HG03342 (cell line): Measurements from ENCODE around the gene TMEM37.

Source experiments
- ATAC-seq: cut with Tn5 transposase; IDR thresholded peaks from one replicate; pipeline ENCODE4 v1.9.1; 2021; ENCODE audit warnings: mild to moderate bottlenecking, moderate library complexity; ENCODE audit not compliant: unreplicated experiment

Gene TMEM37

DNA sequence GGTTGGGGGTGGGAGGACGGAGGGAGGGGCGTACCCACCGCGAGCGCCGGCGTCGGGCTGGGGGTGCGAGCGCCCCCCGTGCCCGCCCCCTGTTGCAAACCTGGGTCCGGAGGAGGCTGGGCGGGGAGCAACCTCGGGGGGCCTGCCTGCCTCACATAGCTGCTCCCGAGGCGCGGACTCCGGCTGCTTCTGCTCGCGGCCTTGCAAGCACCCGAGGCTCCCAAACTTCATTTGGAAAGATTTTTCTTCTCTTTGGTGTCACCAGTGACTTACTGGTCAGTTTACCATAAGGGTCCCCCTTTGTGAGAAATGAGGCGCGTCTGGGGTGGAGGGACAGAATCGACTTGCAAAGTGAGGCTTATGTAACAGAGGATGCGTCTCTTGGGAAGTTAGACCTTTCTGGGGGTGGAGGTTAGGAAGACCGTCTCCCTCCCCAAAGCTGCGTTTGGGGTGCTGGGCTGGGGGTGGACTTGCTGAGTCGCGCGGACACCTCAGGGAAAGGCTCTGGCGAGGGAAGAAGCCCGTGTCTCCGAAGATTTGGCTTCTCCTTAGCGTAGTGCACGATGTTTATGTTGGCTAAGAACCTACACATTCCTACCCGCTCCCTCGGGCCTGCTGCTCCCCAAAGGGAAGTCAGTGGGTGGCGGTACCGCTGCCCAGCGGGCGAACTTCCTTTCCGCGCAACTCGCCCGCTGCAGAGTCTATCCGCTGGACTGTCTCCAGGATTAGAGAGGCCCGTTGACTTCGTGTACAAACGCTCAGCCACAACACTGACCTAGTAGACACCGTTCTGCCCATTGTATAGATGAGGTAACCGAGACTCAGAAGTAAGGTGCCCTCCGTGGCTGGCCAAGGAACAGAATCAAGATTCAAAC, 559 bp downstream of the TMEM37 start:
- ATAC-seq, result peak; percentile 6

DNA sequence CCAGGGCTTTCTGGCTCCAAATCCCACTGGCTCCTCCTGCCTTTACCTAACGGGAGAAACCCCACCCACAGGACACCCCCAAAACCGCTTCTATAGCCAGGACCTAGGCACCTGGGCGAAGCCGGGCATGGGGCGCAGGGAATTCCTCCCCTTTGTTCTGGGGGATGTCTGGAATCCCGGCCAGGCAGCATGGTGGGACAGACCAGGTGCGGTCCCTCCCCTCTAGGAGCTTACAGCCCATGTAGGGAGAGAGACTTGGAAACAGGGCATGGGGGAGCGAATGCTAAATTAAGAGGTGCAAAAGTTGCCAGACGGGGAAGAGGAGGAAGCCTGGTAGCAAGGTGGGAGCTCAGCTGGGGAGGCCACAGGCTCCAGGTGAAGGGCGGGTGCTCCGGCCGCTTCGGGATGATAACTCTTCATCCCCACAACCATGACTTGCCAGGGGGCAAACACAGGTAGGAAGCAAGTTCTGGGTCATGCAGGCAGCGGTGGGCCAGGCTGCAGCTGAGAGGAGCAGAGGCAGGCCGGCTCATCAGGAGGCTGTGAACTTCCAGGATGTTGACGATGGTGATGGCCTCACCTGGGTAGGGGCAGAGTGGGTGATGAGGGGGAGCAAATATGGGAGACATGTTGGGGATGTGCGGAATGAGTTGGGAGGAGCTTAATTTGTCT, 1.3 kb downstream of the TMEM37 start:
- no peak for ATAC-seq

DNA sequence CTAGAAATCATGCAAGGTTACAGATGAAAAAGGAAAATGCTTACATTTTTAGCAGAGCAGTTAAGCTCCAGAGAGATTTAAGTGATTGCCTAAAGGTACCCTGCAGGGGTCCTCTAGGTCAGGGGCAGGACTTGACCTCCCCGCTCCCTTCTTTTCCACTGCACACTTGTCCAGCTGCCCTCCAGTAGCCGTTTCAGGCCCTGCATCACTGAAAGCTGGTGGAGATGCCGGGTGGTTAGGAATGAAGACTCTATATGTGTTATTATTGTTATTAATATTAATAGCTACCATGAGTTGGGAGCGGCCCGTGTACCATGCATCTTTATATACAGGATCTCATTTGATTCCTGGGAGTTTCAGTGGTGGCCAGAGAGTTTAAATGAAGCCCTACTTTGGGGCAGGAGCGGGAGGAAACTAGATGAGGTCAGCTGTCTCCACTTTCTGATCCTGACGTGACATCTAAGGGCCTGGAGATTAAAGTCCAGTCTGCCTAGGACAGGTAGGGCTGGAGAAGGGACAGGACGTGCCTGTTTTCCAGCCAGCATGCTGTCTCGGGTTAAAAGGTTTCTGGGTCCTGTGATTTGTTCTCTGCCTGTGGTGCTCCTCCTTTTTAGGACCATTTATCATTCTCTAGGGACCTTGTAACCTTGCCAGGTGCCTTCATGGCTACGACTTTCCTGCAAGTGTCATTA, 2.1 kb downstream of the TMEM37 start:
- ATAC-seq, result no peak

- no peak for ATAC-seq
Observed at GRCh38 chr2:119434664-119435063, 3.0 kb downstream of the TMEM37 start.

- no peak for ATAC-seq
Observed at GRCh38 chr2:119435081-119435952, 3.7 kb downstream of the TMEM37 start.

DNA sequence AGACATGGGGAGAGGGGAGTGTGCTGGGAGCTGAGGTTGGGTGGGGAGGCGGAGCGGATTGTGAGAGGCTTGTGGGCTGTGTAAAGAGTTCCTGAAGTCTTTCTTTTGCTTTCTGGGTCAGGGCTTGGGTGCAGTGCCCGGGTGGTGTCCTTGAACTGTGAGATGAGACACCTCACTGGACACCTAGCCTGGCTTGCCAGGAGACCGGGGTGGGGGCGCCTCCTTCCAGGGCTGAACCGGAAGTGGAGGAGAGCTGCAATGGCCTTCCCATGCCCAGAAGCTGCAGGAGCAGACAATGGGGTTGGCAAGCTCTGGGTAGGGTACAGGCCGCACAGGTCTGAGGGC, 4.3 kb downstream of the TMEM37 start:
- ATAC-seq, result no peak

- no peak for ATAC-seq
Observed at GRCh38 chr2:119436993-119437772, 5.5 kb downstream of the TMEM37 start.

DNA sequence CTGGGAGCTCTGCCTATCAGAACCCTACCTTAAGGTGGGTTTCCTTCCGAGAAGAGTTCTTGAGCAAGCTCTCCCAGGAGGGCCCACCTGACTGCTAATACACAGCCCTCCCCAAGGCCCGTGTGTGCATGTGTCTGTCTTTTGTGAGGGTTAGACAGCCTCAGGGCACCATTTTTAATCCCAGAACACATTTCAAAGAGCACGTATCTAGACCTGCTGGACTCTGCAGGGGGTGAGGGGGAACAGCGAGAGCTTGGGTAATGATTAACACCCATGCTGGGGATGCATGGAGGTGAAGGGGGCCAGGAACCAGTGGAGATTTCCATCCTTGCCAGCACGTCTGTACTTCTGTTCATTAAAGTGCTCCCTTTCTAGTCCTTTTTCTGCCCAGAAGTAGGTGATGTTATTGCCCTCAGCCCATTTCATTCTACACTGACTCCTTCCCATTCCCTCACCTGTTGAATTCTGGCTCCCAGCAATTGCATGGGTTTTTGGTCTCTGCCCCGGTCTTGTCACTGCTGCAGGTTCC, 6.5 kb downstream of the TMEM37 start:
- ATAC-seq, result no peak

- no peak for ATAC-seq
Observed at GRCh38 chr2:119438726-119439284, 7.2 kb downstream of the TMEM37 start.

- ATAC-seq, result no peak
Observed at GRCh38 chr2:119439574-119440500, 8.2 kb downstream of the TMEM37 start.

GRCh38 chr2:119440501-119440870, 8.8 kb downstream of the TMEM37 start:
- ATAC-seq, result no peak

DNA sequence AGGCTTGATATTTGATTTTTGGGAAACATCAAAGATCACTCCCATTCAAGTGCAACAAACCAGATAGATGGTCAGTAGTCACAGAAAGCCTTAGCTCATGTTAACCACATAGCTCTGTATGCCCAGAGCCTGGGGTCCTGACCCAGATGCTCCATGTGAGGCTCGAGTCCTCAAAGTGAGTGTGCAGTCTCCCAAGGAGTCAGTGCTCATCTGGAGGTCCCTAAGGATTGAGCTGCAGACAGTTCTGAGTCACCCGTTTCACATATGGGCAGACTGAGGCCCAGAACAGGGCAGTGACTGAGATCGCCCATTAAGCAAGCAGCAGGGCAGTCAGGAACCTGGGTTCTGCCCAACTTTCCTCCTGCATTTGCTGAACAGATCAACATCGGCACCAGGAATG, 9.2 kb downstream of the TMEM37 start:
- no peak for ATAC-seq

DNA sequence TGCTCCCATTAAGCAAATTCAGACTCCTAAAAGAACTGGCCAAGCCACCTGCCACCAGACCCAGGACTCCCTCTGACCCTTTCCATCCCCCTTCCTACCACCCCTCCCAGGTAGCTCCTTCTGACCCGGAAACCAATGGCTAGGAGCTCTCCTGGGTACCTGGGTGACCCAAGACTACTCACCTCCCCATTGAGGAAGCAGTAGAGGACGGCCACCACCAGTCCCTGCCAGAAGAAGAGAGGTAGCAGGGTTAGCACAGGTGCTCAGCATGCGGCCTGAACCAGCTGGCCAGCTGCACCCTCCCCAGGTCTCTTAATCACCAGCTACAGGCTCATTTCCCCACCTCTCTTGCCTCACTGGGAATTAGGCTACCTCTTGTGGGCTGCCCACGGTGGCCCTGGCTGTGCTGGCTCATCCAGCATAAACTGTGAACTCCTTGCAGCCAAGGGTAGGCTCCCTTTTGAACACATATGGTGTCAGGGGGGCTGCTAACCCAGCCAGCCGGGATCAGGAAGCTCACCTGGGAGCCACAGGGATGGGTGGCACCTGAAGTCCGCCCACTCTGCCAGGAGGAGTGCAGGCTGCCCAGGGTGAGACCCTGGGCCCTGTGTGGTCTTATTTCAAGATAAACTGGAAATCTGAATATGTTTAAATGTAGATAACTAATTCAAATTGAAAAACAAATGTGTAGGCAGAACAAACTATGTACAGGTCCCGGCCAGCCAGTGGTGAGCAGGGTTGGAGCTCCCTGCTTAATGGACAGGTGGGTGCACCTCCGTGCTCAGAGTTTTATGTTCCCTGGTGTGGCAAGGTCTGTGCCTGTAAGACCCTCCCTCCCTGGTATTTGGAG, 9.9 kb downstream of the TMEM37 start:
- no peak for ATAC-seq

- no peak for ATAC-seq
Observed at GRCh38 chr2:119442226-119442619, 10.6 kb downstream of the TMEM37 start.

GRCh38 chr2:119442850-119443249, 11.2 kb downstream of the TMEM37 start:
- no peak for ATAC-seq

- no peak for ATAC-seq
Observed at GRCh38 chr2:119446037-119446436, 14.4 kb downstream of the TMEM37 start.

DNA sequence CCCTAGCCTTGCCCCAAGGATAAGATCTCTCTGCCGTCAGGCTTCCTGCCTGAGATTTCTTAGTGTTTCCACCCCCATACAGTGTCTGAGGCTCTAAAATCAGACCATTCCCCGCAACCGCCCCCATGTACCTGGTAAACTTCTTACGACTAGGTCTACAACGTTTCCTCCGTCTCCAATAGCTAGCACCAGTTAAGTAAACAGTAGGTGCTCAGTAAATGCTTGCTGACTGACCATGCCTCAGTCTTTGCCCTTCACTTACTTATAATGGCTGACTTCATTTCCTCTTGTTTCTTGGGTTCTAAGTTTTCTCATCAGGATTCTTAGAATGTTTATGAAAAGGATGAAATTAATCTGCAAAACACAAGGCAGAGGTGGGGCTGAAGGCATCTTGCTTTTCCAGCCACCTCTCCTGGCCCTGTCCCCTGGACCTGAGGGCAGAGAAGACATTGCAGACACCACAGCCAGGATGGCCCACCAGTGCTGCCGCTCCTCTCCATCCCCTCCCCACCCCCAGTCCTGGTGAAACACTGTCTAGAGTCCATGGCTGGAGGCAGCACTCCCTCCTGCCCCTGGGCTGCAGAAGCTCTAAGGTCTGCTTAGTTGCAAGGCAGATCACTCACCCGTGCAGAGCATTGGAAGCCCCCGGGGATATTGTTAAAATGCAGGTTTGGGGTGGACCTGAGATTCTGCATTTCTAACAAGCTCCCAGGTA, 16.9 kb downstream of the TMEM37 start:
- ATAC-seq, result no peak
